GM12801 (cell line): ENCODE data around the gene HRK.

ENCODE experiments used
- CTCF ChIP-seq: IDR thresholded peaks from one replicate; pipeline ENCODE4 v1.5.1; 2011; ENCODE audit warnings: control low read depth; ENCODE audit not compliant: insufficient read length; ENCODE audit errors: extremely low read depth

Gene HRK

GRCh38 chr12:116881325-116881876, at the start of gene HRK:
Gene HRK (minus strand): TSS chr12:116881441. CDS start chr12:116881307, 134 bp downstream.
- no peak for TF ChIP-seq CTCF

GRCh38 chr12:116929885-116930284, 48.6 kb upstream of the HRK start:
- no peak for TF ChIP-seq CTCF

- no peak for TF ChIP-seq CTCF
Measured at GRCh38 chr12:116928504-116928903, 47.3 kb upstream of the HRK start.

- TF ChIP-seq CTCF: no peak
Measured at GRCh38 chr12:116927244-116927940, 46.2 kb upstream of the HRK start.

GRCh38 chr12:116926283-116927243, 45.3 kb upstream of the HRK start:
- no peak for TF ChIP-seq CTCF

- TF ChIP-seq CTCF: no peak
Measured at GRCh38 chr12:116924558-116925453, 43.6 kb upstream of the HRK start.
